ENCODE results near the gene SDK1.
A peak's percentile ranks its signal among the peaks of the same experiment; 100 is the strongest.

SDK1 gene

DNA sequence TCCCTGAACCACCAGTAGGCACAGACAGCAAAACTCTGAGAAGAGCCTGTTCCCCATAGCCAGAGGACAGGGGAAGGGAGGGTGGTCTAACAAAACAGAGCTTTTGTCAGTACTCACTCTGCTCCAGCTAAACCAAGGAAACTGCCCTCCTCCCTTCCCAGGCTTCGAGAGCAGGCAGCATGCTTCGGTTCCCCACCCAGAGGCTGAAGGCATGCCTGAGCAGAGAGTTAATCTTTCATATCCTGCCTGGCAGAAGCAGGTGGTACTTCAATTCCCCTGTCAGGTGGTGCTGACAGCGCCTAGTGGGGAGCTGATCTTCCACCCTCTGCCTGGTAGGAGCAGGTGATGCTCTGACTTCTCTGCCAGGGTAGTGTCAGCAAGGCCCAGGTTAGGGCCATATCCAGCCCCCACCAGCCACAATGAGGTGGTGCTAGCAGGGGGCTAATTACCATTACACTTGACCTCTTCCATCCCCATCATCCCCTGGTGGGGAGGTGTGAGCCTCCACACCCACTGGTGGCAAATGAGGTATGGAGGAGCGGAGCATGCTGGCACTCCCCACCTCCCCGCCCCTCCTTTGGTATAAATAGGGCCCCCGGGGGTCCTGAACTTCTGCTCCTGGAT, 35.1 kb downstream of the SDK1 start:
- TF ChIP-seq ZIC2 (tag by site-specific recombination; IDR thresholded peaks at IDR 0.05) = peak; percentile 12; the same call in 1 of the 2 replicates
- TF ChIP-seq ZNF707 (tag by site-specific recombination; IDR thresholded peaks at IDR 0.05) = no peak
- TF ChIP-seq ZNF19 (tag by site-specific recombination; IDR thresholded peaks at IDR 0.05; ENCODE audit: low read depth) = no peak
- no peaks in the 10 kb centered on the region for H3K9me3 ChIP-seq (ENCODE audit: control insufficient read depth, insufficient read depth, low read depth, low read length)
- peaks cover 7% of the 10 kb centered on the region; the same call in 1 of the 2 replicates for H3K4me1 ChIP-seq (ENCODE audit: control insufficient read depth, insufficient read depth, low read length)
- no peaks in the 10 kb centered on the region for H3K36me3 ChIP-seq (ENCODE audit: control insufficient read depth in 2 of 2, insufficient read depth in 1 of 2, low read length in 2 of 2)
- H3K27ac ChIP-seq (ENCODE audit: extremely low read depth, low read depth, low read length) = no peak overlapping the region
- CTCF ChIA-PET = no interaction called here
- POLR2A ChIA-PET = no interaction called here
- H3K4me3 ChIP-seq (ENCODE audit: low read depth, low read length) = no peak overlapping the region

DNA sequence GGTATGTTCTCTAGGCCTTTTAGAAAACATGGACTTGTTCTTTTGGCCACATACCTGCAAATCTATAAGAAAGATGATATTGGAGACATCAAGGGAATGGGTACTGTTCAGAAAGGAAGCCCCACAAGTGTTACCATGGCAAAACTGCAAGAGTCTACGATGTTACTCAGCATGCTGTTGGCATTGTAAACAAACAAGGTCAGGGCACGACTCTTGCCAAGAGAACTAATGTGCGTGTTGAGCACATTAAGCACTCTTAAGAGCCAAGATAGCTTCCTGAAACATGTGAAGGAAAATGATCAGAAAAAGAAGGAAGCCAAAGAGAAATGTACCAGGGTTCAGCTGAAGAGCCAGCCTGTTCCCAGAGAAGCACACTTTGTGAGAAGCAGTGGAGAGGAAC, 37.1 kb downstream of the SDK1 start:
- H3K4me3 ChIP-seq (ENCODE audit: low read depth, low read length) = no peak overlapping the region
- CTCF ChIA-PET = no interaction called here
- POLR2A ChIA-PET = no interaction called here
- no peaks in the 10 kb centered on the region for H3K9me3 ChIP-seq (ENCODE audit: control insufficient read depth, insufficient read depth, low read depth, low read length)
- TF ChIP-seq ZNF701 (tag by site-specific recombination; IDR thresholded peaks at IDR 0.05) = no peak
- no peak for TF ChIP-seq ZNF23 (tag by site-specific recombination; IDR thresholded peaks at IDR 0.05; ENCODE audit: borderline replicate concordance)
- TF ChIP-seq, protein P1, sequence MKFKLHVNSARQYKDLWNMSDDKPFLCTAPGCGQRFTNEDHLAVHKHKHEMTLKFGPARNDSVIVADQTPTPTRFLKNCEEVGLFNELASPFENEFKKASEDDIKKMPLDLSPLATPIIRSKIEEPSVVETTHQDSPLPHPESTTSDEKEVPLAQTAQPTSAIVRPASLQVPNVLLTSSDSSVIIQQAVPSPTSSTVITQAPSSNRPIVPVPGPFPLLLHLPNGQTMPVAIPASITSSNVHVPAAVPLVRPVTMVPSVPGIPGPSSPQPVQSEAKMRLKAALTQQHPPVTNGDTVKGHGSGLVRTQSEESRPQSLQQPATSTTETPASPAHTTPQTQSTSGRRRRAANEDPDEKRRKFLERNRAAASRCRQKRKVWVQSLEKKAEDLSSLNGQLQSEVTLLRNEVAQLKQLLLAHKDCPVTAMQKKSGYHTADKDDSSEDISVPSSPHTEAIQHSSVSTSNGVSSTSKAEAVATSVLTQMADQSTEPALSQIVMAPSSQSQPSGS (tag by site-specific recombination; IDR thresholded peaks at IDR 0.05; ENCODE audit: low read depth) = no peak
- no peak for TF ChIP-seq ZNF600 (tag by site-specific recombination; IDR thresholded peaks at IDR 0.05)
- TF ChIP-seq EGR2 (tag by site-specific recombination; IDR thresholded peaks at IDR 0.05; ENCODE audit: low read depth) = no peak
- TF ChIP-seq, protein P2, sequence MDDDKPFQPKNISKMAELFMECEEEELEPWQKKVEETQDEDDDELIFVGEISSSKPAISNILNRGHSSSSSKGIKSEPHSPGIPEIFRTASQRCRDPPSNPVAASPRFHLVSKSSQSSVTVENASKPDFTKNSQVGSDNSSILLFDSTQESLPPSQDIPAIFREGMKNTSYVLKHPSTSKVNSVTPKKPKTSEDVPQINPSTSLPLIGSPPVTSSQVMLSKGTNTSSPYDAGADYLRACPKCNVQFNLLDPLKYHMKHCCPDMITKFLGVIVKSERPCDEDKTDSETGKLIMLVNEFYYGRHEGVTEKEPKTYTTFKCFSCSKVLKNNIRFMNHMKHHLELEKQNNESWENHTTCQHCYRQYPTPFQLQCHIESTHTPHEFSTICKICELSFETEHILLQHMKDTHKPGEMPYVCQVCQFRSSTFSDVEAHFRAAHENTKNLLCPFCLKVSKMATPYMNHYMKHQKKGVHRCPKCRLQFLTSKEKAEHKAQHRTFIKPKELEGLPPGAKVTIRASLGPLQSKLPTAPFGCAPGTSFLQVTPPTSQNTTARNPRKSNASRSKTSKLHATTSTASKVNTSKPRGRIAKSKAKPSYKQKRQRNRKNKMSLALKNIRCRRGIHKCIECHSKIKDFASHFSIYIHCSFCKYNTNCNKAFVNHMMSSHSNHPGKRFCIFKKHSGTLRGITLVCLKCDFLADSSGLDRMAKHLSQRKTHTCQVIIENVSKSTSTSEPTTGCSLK (tag by site-specific recombination; IDR thresholded peaks at IDR 0.05) = no peak
- TF ChIP-seq, protein P3, sequence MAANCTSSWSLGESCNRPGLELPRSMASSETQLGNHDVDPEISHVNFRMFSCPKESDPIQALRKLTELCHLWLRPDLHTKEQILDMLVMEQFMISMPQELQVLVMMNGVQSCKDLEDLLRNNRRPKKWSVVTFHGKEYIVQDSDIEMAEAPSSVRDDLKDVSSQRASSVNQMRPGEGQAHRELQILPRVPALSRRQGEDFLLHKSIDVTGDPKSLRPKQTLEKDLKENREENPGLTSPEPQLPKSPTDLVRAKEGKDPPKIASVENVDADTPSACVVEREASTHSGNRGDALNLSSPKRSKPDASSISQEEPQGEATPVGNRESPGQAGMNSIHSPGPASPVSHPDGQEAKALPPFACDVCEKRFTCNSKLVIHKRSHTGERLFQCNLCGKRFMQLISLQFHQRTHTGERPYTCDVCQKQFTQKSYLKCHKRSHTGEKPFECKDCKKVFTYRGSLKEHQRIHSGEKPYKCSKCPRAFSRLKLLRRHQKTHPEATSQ (tag by site-specific recombination; IDR thresholded peaks at IDR 0.05) = no peak
- H3K27ac ChIP-seq (ENCODE audit: extremely low read depth, low read depth, low read length) = no peak overlapping the region
- no peaks in the 10 kb centered on the region for H3K36me3 ChIP-seq (ENCODE audit: control insufficient read depth in 2 of 2, insufficient read depth in 1 of 2, low read length in 2 of 2)
- peaks cover under 1% of the 10 kb centered on the region; the same call in 1 of the 2 replicates for H3K4me1 ChIP-seq (ENCODE audit: control insufficient read depth, insufficient read depth, low read length)

DNA sequence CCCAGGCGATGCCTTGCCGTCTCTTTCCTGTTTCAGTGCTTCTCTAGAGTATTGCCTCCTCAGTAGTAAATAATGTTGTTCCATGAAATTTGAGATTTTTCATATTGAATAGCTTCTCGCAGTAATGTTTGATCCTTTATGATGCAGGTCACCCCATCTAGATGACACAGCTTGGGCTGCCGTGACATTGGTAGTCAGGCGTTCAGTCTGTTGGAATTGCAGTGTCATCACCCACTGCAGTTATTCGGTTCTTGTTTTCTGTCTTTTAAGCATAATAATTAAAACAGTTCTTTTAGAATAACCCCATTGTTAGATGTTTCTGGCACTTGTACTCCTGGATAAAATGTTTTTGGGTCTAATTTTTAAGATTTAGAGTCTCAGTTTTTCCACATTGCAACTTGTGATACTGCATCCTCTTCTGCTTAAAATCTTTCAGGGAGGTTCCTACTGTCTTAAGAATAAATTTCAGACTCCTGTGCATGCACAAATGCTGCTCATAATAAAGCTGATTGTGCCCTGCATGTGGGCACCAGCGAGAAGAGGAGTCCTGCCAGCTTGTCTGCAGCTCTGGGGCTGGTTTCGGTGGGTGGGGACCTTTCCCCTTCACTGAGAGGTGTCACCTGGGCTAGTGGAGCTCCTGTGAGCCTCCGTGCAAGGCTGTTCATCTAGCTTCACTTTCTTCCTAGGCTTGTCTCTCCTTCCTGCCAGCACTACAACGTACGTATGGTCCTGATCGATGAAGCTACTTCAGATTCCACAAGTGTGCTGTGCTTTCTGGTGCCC, 44.8 kb downstream of the SDK1 start:
- no peak overlapping the region for H3K4me3 ChIP-seq (ENCODE audit: low read depth, low read length)
- no peak overlapping the region for H3K27ac ChIP-seq (ENCODE audit: extremely low read depth, low read depth, low read length)
- ChIA-PET POLR2A (no interaction called here), CTCF (interaction anchor here (0.6 kb wide), 1 partner anchor 642 kb away, joined by 3 read pairs; no protein-coding TSS in a partner anchor)
- H3K4me1 ChIP-seq (ENCODE audit: control insufficient read depth, insufficient read depth, low read length) = peaks cover 2% of the 10 kb centered on the region; the same call in 1 of the 2 replicates
- no peaks in the 10 kb centered on the region for H3K36me3 ChIP-seq (ENCODE audit: control insufficient read depth in 2 of 2, insufficient read depth in 1 of 2, low read length in 2 of 2)
- H3K9me3 ChIP-seq (ENCODE audit: control insufficient read depth, insufficient read depth, low read depth, low read length) = no peaks in the 10 kb centered on the region
- TF ChIP-seq ZNF701 (tag by site-specific recombination; IDR thresholded peaks at IDR 0.05) = no peak
- TF ChIP-seq ZNF843 (tag by site-specific recombination; IDR thresholded peaks at IDR 0.05) = no peak
- TF ChIP-seq ZNF473 (tag by site-specific recombination; IDR thresholded peaks at IDR 0.05) = no peak
- no peak for TF ChIP-seq ZBTB20 (tag by site-specific recombination; IDR thresholded peaks at IDR 0.05)
- TF ChIP-seq ZNF223 (tag by site-specific recombination; IDR thresholded peaks at IDR 0.05) = no peak
- no peak for TF ChIP-seq ZBTB21 (tag by site-specific recombination; IDR thresholded peaks at IDR 0.05)
- no peak for TF ChIP-seq ZNF558 (tag by site-specific recombination; IDR thresholded peaks at IDR 0.05)
- no peak for TF ChIP-seq ZNF423 (tag by site-specific recombination; IDR thresholded peaks at IDR 0.05)
- no peak for TF ChIP-seq ZNF146 (tag by site-specific recombination; IDR thresholded peaks at IDR 0.05)
- TF ChIP-seq HOXD13 (CRISPR knock-in tag; IDR thresholded peaks at IDR 0.05; ENCODE audit: borderline replicate concordance) = no peak
- no peak for TF ChIP-seq GFI1B (tag by site-specific recombination; IDR thresholded peaks at IDR 0.05)
- no peak for TF ChIP-seq FEZF1 (tag by site-specific recombination; IDR thresholded peaks at IDR 0.05)
- no peak for TF ChIP-seq ZNF585B (tag by site-specific recombination; IDR thresholded peaks at IDR 0.05)
- no peak for TF ChIP-seq PRDM1 (tag by site-specific recombination; IDR thresholded peaks at IDR 0.05)
- TF ChIP-seq, protein P4, sequence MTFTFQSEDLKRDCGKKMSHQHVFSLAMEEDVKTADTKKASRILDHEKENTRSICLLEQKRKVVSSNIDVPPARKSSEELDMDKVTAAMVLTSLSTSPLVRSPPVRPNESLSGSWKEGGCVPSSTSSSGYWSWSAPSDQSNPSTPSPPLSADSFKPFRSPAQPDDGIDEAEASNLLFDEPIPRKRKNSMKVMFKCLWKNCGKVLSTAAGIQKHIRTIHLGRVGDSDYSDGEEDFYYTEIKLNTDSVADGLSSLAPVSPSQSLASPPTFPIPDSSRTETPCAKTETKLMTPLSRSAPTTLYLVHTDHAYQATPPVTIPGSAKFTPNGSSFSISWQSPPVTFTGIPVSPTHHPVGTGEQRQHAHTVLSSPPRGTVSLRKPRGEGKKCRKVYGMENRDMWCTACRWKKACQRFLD (tag by site-specific recombination; IDR thresholded peaks at IDR 0.05) = no peak
- no peak for TF ChIP-seq ZNF544 (tag by site-specific recombination; IDR thresholded peaks at IDR 0.05)
- no peak for TF ChIP-seq BCL11A (tag by site-specific recombination; IDR thresholded peaks at IDR 0.05; ENCODE audit: low read depth)

Measured in HEK293 (cell line).